GM19025 (cell line): Measurements from ENCODE around the gene OR5P2.
"Not testable (repeated sequence)": the region's sequence is repeated elsewhere in the genome, so short reads cannot be mapped to it uniquely, and the experiment has no call there.

ENCODE experiments used
- ATAC-seq: cut with Tn5 transposase; IDR thresholded peaks from one replicate; pipeline ENCODE4 v1.9.1; 2021; ENCODE audit warnings: mild to moderate bottlenecking, low read depth, moderate library complexity; ENCODE audit not compliant: unreplicated experiment

The OR5P2 gene, protein sequence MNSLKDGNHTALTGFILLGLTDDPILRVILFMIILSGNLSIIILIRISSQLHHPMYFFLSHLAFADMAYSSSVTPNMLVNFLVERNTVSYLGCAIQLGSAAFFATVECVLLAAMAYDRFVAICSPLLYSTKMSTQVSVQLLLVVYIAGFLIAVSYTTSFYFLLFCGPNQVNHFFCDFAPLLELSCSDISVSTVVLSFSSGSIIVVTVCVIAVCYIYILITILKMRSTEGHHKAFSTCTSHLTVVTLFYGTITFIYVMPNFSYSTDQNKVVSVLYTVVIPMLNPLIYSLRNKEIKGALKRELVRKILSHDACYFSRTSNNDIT

DNA sequence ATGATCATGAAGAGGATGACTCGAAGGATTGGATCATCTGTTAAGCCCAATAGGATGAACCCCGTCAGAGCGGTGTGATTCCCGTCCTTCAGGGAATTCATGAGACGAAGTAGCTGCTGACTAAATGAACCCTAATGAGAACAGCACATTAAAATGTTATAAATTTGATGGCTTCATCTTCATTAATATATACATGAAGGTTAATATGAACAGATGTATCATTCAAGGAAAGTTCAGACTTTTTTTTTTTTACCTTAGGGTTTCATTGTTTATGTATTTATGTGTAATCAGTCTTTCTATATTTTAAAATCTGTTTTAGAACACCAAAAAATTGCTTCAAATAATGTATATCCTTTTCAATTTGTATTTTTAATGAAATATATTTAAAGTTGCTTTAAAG lies at the start of gene OR5P2:
Gene OR5P2 (minus strand): TSS at position 101 of the 400 bp plus-strand sequence. CDS start 0 bp downstream, at position 101.
- ATAC-seq: no peak

DNA sequence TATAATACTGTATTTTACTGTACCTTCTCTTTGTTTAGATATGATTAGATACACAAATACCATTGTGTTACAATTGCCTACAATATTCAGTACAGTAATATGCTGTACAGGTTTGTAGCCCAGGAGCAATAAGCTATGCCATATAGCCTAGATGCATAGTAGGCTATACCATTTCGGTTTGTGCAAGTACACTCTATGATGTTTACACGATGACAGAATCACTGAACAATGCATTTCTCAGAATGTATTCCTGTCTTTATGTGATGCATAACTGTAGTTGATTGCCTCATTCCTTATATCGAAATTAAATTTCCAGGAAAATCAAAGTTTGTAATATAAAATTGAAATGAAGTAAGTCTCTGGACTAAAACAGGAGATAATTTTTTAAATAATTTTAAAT lies 49.3 kb upstream of the OR5P2 start:
- no peak for ATAC-seq

DNA sequence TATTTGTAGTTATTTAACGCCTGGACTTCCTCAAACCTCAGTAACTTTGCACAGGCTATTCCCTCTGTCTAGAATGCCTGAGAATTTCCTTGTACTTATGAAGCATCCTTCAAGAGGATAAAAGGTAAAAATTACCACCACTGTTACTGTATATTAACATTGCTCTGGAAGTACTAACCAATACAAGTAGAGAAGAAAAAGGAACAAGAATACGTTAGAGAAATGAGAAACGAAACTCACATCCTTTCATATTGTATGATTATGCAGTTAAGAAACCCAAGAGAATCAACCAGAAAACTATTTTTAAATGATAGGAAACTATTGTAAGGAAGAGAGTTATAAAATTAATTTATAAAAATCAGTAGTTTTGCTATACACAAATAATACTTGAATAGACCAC lies 48.2 kb upstream of the OR5P2 start:
- ATAC-seq: no peak

DNA sequence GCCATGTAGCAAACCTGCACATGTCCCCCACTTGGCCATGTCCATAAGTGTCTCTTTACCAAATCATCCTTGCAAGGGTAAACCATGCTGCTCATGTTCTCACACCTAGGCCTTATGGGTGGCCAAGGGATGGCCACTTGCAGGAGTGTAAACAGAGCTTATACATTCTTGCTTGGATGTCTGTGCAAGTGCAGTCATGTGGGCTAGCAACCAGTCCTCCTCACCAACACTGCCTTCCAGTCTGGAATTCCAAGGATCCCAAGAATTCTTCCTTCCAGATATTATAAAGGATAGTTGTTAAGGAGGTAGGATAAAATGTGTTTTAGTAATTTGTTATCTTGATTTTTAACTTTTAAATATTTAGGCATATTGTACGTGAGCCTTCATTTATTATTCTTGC lies 47.8 kb upstream of the OR5P2 start:
- no peak for ATAC-seq

DNA sequence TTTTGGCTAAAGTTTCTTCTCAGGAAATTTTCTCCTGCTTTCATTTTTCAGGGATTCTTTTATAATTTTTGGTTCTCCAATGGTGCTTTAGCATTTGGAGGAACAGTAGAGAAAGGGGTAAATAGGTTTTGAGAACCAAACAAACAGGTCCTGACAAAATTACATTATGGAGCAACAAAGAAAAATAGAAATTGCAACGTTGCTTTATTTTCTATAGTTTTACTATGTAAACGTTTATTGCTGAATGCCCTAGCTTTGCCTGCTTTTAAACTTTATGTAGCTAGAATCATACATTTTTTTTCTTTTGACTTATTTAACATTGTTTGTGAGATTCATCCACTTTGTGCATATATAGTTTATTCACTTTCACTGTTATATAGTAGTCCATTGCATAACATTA lies 43.8 kb upstream of the OR5P2 start:
- no peak for ATAC-seq

DNA sequence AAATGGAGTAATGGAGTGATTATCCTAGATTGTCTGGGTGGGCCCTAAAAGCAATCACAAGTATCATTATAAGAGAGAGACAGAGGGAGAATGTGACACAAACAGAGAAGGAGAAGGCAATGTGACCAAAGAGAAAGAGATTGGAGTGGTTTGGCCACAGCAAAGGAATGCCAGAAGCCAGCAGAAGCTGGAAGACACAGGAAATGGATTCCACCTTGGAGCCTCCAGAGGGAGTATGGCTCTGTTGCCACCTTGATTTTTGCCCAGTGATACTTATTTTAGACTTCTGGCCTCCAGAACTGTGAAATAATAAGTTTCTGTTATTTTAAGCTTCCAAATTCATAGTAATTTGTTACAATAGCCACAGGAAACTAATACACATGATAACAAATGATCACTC lies 36.8 kb upstream of the OR5P2 start:
- no peak for ATAC-seq

DNA sequence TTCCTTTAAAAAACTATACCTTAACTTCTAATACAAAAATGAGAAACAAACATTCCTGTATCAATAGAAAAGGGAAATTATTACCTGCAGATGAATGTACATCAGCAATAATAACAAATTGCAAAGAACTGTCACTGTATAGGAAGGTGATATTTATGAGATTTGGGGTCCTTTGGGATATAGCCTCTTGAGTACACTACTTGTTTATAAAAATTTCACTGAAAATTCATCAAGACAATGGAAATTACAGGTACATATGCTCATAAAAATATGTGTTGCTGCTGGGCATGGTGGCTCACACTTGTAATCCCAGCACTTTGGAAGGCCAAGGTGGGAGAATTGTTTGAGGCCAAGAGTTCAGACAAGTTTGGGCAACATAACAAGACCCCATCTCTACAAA lies 34.0 kb upstream of the OR5P2 start, which contains the start of gene OR5P3:
Gene OR5P3 (minus strand): TSS at position 101 of the 400 bp plus-strand sequence.
- no peak for ATAC-seq

DNA sequence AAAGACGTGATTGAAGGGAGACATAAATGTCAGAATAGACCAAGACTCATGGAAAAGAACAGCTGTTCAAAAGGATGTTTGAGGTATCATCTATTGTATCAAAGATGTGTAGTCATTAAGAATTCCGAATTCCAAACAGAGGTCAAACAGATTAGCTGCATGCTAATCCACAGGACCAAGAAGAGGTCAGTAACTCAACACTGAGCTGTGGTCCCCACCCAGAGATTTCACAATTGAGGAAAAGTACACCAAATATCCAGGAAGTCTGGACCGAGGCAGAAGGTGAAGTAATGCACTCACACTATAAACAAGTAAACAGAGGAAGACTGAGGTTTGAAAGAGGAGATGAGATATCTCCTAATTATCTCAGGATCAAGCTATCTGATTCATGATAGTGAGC lies 29.6 kb upstream of the OR5P2 start:
- ATAC-seq: no peak

DNA sequence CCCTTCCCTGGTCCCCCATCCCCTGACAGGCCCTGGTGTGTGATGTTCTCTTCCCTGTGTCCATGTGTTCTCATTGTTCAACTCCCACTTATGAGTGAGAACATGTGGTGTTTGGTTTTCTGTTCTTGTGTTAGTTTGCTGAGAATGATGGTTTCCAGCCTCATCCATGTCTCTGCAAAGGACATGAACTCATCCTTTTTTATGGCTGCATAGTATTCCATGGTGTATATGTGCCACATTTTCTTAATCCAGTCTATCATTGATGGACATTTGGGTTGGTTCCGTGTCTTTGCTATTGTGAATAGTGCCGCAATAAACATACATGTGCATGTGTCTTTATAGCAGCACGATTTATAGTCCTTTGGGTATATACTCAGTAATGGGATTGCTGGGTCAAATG lies 23.7 kb upstream of the OR5P2 start:
- not testable (repeated sequence) for ATAC-seq

DNA sequence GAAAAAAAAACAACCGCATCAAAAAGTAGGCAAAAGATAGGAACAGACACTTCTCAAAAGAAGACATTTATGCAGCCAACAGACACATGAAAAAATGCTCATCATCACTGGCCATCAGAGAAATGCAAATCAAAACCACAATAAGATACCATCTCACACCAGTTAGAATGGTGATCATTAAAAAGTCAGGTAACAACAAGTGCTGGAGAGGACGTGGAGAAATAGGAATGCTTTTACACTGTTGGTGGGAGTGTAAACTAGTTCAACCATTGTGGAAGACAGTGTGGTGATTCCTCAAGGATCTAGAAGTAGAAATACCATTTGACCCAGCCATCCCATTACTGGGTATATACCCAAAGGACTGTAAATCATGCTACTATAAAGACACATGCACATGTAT lies 18.2 kb upstream of the OR5P2 start:
- ATAC-seq: not testable (repeated sequence)

DNA sequence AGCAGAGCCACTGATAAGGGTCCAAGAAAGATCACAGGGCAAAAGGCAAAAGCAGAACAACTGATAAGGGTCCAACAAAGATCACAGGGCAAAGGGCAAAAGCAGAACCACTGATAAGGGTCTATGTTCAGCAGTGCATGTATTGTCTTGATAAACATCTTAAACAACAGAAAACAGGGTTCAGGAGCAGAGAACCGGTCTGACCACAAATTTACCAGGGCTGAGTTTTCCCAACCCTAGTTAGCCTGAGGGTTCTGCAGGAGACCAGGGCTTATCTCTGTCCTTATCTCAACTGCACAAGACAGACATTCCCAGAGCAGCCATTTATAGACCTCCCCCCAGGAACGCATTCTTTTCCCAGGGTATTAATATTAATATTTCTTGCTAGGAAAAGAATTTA lies 13.6 kb upstream of the OR5P2 start:
- not testable (repeated sequence) for ATAC-seq

DNA sequence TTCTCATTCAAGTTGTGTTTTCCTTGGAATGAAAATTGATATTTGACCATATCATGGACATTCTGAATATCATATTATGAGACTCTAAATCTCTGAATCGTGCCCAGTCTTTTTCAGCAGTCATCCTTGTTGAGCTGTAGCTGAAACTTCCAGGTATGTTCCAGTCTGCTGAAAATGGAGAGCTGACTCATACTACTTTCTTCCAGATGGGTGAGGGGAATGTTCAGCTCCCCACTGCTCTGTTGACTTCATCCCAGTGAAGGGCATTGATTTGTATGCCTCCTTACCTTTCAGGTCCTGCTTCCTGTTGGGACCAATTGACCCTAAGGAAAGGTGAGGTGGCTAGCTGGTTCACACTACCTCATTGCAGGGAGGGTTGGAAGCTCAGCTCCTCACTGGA lies 3.5 kb downstream of the OR5P2 start:
- no peak for ATAC-seq

DNA sequence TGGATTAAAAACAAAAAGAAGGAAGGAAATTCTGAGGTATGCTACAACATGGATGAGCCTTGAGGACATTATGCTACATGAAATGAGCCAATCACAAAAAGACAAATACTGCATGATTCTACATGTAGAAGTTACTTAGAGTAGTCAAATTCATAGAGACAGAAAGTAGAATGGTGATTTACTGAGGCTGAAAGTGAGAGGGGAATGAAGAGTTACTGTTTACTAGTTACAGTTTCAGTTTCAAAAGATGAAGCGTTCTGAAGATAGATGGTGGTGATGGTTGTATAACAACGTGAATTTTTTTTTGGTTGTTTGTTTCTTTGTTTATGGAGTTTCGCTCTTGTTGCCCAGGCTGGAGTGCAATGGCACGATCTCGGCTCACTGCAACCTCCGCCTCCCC lies 9.5 kb downstream of the OR5P2 start:
- ATAC-seq: peak; percentile 93

DNA sequence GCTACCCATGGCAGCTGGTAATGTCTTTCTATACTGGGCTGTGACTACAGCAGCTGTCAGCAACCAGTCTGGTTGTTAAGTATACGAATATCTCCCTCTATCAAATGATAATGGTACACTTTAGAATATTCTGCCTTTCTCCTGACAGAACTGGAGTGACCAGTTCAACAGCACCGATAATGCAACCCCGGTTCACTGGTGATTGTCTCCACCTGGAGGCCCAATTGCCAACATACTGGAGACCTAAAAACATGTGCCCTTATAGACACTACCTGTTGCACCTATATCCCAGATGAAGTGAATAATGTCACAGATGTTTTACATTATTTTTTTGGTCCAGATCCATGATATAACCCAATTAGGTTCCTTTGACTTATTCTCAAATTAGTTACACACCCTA lies 21.1 kb downstream of the OR5P2 start:
- ATAC-seq: no peak

DNA sequence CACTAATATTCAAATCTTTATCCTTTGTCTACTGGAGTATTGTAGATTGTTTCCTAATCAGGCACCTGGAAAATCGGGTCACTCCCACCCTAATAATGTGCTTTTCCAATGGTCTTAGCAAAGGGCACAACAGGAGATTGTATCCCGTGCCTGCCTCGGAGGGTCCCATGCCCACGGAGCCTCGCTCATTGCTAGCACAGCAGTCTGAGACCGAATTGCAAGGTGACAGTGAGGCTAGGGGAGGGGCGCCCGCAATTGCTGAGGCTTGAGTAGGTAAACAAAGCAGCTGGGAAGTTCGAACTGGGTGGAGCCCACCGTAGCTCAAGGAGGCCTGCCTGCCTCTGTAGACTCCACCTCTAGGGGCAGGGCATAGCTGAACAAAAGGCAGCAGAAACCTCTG lies 32.4 kb downstream of the OR5P2 start:
- ATAC-seq: not testable (repeated sequence)

DNA sequence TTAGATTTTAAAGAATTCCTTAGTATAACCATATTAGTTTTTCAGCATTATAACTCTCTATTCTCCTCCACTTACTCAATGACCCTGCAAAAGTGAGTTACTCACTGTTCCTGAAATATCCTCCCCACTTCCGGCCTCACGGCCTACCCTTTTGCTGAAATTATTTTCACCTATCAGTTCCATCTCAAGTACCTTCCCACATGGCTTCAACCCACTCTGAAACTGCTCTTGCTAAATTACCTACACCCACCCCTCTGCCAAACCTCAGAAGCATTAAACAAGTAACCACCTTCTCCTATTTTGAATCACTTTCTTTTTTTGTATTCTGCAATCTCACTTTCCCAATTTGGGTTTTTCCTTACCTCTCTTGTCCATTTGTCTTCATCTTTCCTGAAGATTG lies 37.7 kb downstream of the OR5P2 start:
- ATAC-seq: no peak

DNA sequence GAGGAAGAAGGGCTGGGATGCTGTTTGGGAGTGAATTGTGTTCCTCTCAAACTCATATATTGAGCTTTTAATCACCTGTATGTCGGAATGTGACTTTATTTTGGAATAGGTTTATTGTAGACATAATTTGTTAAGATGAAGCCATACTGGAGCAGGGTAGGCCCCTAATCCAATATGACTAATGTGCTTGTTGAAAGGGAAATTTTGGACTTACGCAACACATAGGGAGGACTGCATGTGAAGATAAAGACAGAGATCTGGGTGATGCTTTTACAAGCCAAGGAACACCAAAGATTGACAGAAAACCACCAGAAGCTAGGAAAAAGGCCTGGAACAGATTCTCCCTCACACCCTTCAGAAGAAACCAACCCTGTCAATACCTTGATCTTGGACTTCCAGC lies 47.3 kb downstream of the OR5P2 start:
- no peak for ATAC-seq
